OCI-LY7 (cell line): ENCODE measurements around the gene PARM1.

Source experiments
- EZH2phosphoT487 ChIP-seq: fragments of 200-600 bp; sonication (generic); IDR thresholded peaks from 2 replicates; pipeline ENCODE4 v1.6.1; 2018; ENCODE audit warnings: low read depth, borderline replicate concordance, mild to moderate bottlenecking, mixed run types, antibody characterized with exemption, low read length, moderate library complexity, mixed read lengths
- TF ChIP-seq, protein P1 (sequence below): fragments of 200-600 bp; sonication (generic); conservative IDR thresholded peaks from 2 replicates; pipeline ENCODE4 v1.5.1; 2014; ENCODE audit warnings: mild to moderate bottlenecking, antibody characterized with exemption, low read length, moderate library complexity, mixed read lengths

DNA sequence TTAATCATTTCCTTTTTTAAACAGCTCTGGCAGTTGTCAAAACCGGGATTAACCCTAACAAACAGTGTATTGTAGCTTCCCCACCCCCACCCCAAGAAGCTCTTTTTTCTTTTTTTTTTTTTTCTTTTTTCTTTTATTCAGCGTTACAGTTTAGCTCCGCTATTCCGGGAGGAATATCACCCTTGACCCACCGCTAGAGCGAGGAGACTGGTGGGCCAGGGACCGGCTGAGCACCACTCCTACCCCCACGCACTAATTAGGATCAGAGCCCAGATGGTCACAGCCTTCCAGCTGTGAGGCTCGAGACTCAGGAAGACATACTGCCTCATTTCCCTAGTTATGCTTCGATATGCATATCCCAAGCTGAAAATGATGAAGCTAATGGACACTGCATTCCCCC lies 2.0 kb downstream of the PARM1 start:
- TF ChIP-seq, protein P1, sequence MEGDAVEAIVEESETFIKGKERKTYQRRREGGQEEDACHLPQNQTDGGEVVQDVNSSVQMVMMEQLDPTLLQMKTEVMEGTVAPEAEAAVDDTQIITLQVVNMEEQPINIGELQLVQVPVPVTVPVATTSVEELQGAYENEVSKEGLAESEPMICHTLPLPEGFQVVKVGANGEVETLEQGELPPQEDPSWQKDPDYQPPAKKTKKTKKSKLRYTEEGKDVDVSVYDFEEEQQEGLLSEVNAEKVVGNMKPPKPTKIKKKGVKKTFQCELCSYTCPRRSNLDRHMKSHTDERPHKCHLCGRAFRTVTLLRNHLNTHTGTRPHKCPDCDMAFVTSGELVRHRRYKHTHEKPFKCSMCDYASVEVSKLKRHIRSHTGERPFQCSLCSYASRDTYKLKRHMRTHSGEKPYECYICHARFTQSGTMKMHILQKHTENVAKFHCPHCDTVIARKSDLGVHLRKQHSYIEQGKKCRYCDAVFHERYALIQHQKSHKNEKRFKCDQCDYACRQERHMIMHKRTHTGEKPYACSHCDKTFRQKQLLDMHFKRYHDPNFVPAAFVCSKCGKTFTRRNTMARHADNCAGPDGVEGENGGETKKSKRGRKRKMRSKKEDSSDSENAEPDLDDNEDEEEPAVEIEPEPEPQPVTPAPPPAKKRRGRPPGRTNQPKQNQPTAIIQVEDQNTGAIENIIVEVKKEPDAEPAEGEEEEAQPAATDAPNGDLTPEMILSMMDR = no peak
- TF ChIP-seq EZH2phosphoT487 = no peak
